ENCODE measurements around the gene ENOX2.

ENOX2 gene

GRCh38 chrX:130834830-130835229 lies 68.2 kb downstream of the ENOX2 start:
- TF ChIP-seq CTCF (IDR thresholded peaks at IDR 0.05; ENCODE audit: insufficient read depth, missing control alignments): no peak
- DNase-seq (ENCODE audit: insufficient read length, low spot score) (no peak), FAIRE-seq (peak; percentile 51)

- TF ChIP-seq CTCF (IDR thresholded peaks at IDR 0.05; ENCODE audit: insufficient read depth, missing control alignments): no peak
- DNase-seq (ENCODE audit: insufficient read length, low spot score) (no peak), FAIRE-seq (no peak)
These were observed 68.9 kb downstream of the ENOX2 start for GRCh38 chrX:130834149-130834548.

GRCh38 chrX:130831347-130831722 lies 71.7 kb downstream of the ENOX2 start:
- no peak for TF ChIP-seq CTCF (IDR thresholded peaks at IDR 0.05; ENCODE audit: insufficient read depth, missing control alignments)
- FAIRE-seq (no peak), DNase-seq (ENCODE audit: insufficient read length, low spot score) (no peak)

GRCh38 chrX:130830599-130831346 lies 72.2 kb downstream of the ENOX2 start:
- TF ChIP-seq CTCF (IDR thresholded peaks at IDR 0.05; ENCODE audit: insufficient read depth, missing control alignments): no peak
- FAIRE-seq: peak; percentile 16
- DNase-seq (ENCODE audit: insufficient read length, low spot score): no peak

GRCh38 chrX:130829526-130830515 lies 73.2 kb downstream of the ENOX2 start:
- DNase-seq (ENCODE audit: insufficient read length, low spot score) (no peak), FAIRE-seq (peak; percentile 61)
- TF ChIP-seq CTCF (IDR thresholded peaks at IDR 0.05; ENCODE audit: insufficient read depth, missing control alignments): no peak

- FAIRE-seq (no peak), DNase-seq (ENCODE audit: insufficient read length, low spot score) (no peak)
- no peak for TF ChIP-seq CTCF (IDR thresholded peaks at IDR 0.05; ENCODE audit: insufficient read depth, missing control alignments)
These were observed 74.4 kb downstream of the ENOX2 start for GRCh38 chrX:130828641-130829040.
